MCF 10A (cell line): Measurements from ENCODE around the gene SLMAP. TPM values are rescaled to one million over a fixed set of nuclear protein-coding genes. Genes with fewer than 3 reads are reported as not detected.
A peak's percentile ranks its signal among the peaks of the same experiment; 100 is the strongest.

Experiments used
- Bru-seq: library from RNA; stranded (reverse); fragments of 400-500 nt; gene quantifications from one replicate; lab custom pipeline; 2021; lab: Mats Ljungman, UMichigan
- BruChase-seq, 2 experiments: library from RNA; stranded (reverse); fragments of 400-500 nt; gene quantifications; one replicate each; lab custom pipeline; 2021; lab: Mats Ljungman, UMichigan
- BruUV-seq: library from RNA; stranded (reverse); fragments of 400-500 nt; replicated peaks from 2 replicates; lab custom pipeline; 2021; lab: Mats Ljungman, UMichigan
- CTCF ChIA-PET: fragments of 300-600 bp; sonication (Branson Sonifier 250); formaldehyde crosslinking; extraction: SDS; loops from one replicate; lab custom pipeline; 2021; ENCODE audit warnings: antibody characterized with exemption, inconsistent platforms; lab: Yijun Ruan, JAX
- POLR2A ChIA-PET: fragments of 300-600, 350-650 bp; sonication (Branson Sonifier 250); formaldehyde crosslinking; extraction: SDS; loops from one replicate; lab custom pipeline; 2020; ENCODE audit warnings: antibody characterized with exemption, inconsistent platforms; lab: Yijun Ruan, JAX
- DNase-seq: peaks from one replicate; pipeline ENCODE4 v3.0.0-alpha.2; 2018; ENCODE audit not compliant: unreplicated experiment
- H3K27ac Mint-ChIP-seq: one replicate; pipeline ENCODE4 v1.8.0; 2022; ENCODE audit warnings: mild to moderate bottlenecking, low read depth, mixed read lengths; ENCODE audit not compliant: unreplicated experiment
- H3K27me3 Mint-ChIP-seq: one replicate; pipeline ENCODE4 v1.8.0; 2022; ENCODE audit warnings: mixed read lengths; ENCODE audit not compliant: insufficient read depth, unreplicated experiment
- H3K36me3 Mint-ChIP-seq: one replicate; pipeline ENCODE4 v1.8.0; 2022; ENCODE audit warnings: mild to moderate bottlenecking, moderate library complexity, mixed read lengths; ENCODE audit not compliant: insufficient read depth, unreplicated experiment
- H3K4me1 Mint-ChIP-seq: one replicate; pipeline ENCODE4 v1.8.0; 2022; ENCODE audit warnings: mixed read lengths; ENCODE audit not compliant: insufficient read depth, unreplicated experiment
- H3K4me3 Mint-ChIP-seq: one replicate; pipeline ENCODE4 v1.8.0; 2022; ENCODE audit warnings: mild to moderate bottlenecking, moderate library complexity, mixed read lengths; ENCODE audit not compliant: unreplicated experiment
- H3K9me3 Mint-ChIP-seq: one replicate; pipeline ENCODE4 v1.8.0; 2022; ENCODE audit warnings: mixed read lengths; ENCODE audit not compliant: unreplicated experiment
- CTCF ChIP-seq: fragments of 200-600 bp; IDR thresholded peaks from one replicate; pipeline ENCODE4 v1.8.0; 2022; ENCODE audit warnings: antibody characterized with exemption, mild to moderate bottlenecking; ENCODE audit not compliant: unreplicated experiment
- intact Hi-C: fragments of 100-400 bp; cut with micrococcal nuclease; formaldehyde crosslinking; loops from 2 replicates; pipeline ENCODE4 v1.14.1; 2022
- long read RNA-seq: library from polyadenylated mRNA; stranded (forward); transcript quantifications from one replicate; pipeline ENCODE4 v2.0.0, GENCODE V29; 2022
- total RNA-seq: library from RNA; stranded (reverse); gene quantifications from 2 replicates; pipeline ENCODE4 v1.2.3, GENCODE V29; 2022

SLMAP gene
- total RNA-seq (71.0 and 77.9 TPM in 2 replicates), Bru-seq, nascent RNA (percentile 86 among the genes with signal in this experiment), BruChase-seq, experiment 1, labeled RNA remaining after a 6-hour chase (percentile 84 among the genes with signal in this experiment), BruChase-seq, experiment 2, labeled RNA remaining after a 2-hour chase (percentile 83 among the genes with signal in this experiment)
- long read RNA-seq, partial matches to known transcripts: 26 of 108 reads
- long read RNA-seq, other reads (novel, unspliced or antisense): 81 of 108 reads

GRCh38 chr3:57755741-57756527, at the start of gene SLMAP:
Gene SLMAP (plus strand): TSS chr3:57756309. CDS start chr3:57757652, 1,343 bp downstream.
- peak within 1 kb of the TSS; percentile 97 for H3K4me3 Mint-ChIP-seq
- H3K4me1 Mint-ChIP-seq: peaks cover 27% of the 10 kb centered on the region
- H3K36me3 Mint-ChIP-seq: peaks cover 22% of the 10 kb centered on the region
- intact Hi-C loops: loop anchor here (1.0 to 2.0 kb wide), 3 partner anchors 47 to 159 kb away; partner anchors contain the start of gene ARF4
- TF ChIP-seq CTCF: no peak
- ChIA-PET POLR2A (interaction anchor here (0.6 to 5.4 kb wide), 36 partner anchors 9 to 458 kb away, joined by 3 to 71 read pairs (median 4); partner anchors contain the start of genes ARF4 and DENND6A), CTCF (interaction anchor here (0.5 to 2.0 kb wide), 7 partner anchors 32 to 111 kb away, joined by 3 to 7 read pairs (median 4); no protein-coding TSS in a partner anchor)
- peak; percentile 99 for DNase-seq
- H3K27ac Mint-ChIP-seq: peak within 1 kb of the TSS; percentile 98
- BruUV-seq: no TSS peak
- no peaks in the 10 kb centered on the region for H3K9me3 Mint-ChIP-seq
- no peaks in the 10 kb centered on the region for H3K27me3 Mint-ChIP-seq

GRCh38 chr3:57706462-57706861, 49.6 kb upstream of the SLMAP start:
- Mint-ChIP-seq H3K27ac (no peak overlapping the region), H3K27me3 (no peaks in the 10 kb centered on the region), H3K4me3 (no peak overlapping the region), H3K9me3 (peaks cover 4% of the 10 kb centered on the region), H3K4me1 (peaks cover 13% of the 10 kb centered on the region), H3K36me3 (peaks cover 6% of the 10 kb centered on the region)
- TF ChIP-seq CTCF: no peak
- no TSS peak for BruUV-seq
- ChIA-PET CTCF (interaction anchor here (0.6 kb wide), 1 partner anchor 39 kb away, joined by 3 read pairs; no protein-coding TSS in a partner anchor), POLR2A (interaction anchor here (0.6 to 1.2 kb wide), 11 partner anchors 10 to 256 kb away, joined by 3 to 4 read pairs (median 3); partner anchors contain the start of gene DENND6A)
- intact Hi-C loops: loop anchor here (2.0 kb wide), 1 partner anchor 46 kb away; no protein-coding TSS in a partner anchor
- peak; percentile 60 for DNase-seq

GRCh38 chr3:57709031-57709430, 47.1 kb upstream of the SLMAP start:
- H3K27ac Mint-ChIP-seq: peak overlapping the region; percentile 50
- CTCF ChIA-PET: interaction anchor here (0.6 to 2.4 kb wide), 3 partner anchors 13 to 117 kb away, joined by 3 to 7 read pairs (median 3); no protein-coding TSS in a partner anchor
- peaks cover 13% of the 10 kb centered on the region for H3K4me1 Mint-ChIP-seq
- no peak for DNase-seq
- H3K4me3 Mint-ChIP-seq: no peak overlapping the region
- H3K27me3 Mint-ChIP-seq: no peaks in the 10 kb centered on the region
- H3K9me3 Mint-ChIP-seq: peaks cover 4% of the 10 kb centered on the region
- peaks cover 6% of the 10 kb centered on the region for H3K36me3 Mint-ChIP-seq
- TF ChIP-seq CTCF: no peak
- POLR2A ChIA-PET: interaction anchor here (0.8 to 2.4 kb wide), 6 partner anchors 16 to 153 kb away, joined by 3 to 13 read pairs (median 4); partner anchors contain the start of genes ARF4, DENND6A, PDE12 and SLMAP
- intact Hi-C loops: no loop called here
- BruUV-seq: no TSS peak
